ENCODE results near the gene CREG2.
"Not testable (repeated sequence)": the region's sequence is repeated elsewhere in the genome, so short reads cannot be mapped to it uniquely, and the experiment has no call there.

CREG2 gene

DNA sequence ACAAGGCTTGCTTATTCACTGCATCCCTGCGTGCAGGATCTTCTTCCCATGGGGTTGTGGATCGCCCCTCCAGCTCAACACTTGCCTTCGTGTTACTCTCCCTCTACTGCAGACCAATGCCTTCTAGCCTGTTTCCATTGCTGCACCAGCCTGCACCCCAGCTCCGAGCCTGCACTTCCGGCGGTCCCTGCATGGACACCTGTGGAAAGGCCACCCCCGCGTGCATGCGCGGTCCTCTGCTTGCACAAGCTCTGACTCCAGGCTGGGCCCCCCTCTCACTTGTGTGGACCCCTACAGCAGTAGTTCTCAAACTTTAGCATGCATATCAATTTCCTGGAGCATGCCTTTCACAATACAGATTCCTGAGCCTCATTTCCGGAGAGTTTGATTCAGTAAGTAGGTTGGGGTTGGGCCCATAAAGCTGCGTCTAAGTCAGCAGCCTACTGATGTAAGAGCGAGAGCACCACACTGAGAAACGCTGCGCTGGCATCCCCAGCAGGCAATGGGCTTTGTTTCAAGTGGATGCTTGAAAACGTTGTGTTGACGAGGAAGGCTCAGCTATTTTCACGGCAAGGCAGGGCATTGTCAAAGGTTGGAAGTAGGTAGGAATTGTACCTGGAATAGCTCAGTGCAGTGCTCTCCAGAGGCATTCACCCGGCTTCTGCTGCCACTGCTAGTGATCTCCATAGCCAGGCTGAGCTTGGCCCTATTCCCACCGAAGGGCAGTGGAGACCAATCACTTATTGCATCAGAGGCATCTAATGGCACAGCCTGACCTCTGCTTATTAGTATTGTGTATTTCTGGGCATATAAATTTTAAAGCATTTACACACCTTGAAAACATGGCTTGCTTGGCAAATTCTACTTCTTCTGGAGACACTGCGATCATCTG, 32.6 kb downstream of the CREG2 start:
- TF ChIP-seq CTCF (IDR thresholded peaks at IDR 0.05; ENCODE audit: insufficient read depth, low read depth, low read length, missing control alignments): no peak
- DNase-seq (ENCODE audit: low read depth): no peak
- no peak overlapping the region for H3K4me3 ChIP-seq (ENCODE audit: low read depth, low read length)

- not testable (repeated sequence) for H3K4me3 ChIP-seq (ENCODE audit: low read depth, low read length); DNase-seq (ENCODE audit: low read depth)
These were observed 34.7 kb downstream of the CREG2 start for GRCh38 chr2:101352631-101353030.

DNA sequence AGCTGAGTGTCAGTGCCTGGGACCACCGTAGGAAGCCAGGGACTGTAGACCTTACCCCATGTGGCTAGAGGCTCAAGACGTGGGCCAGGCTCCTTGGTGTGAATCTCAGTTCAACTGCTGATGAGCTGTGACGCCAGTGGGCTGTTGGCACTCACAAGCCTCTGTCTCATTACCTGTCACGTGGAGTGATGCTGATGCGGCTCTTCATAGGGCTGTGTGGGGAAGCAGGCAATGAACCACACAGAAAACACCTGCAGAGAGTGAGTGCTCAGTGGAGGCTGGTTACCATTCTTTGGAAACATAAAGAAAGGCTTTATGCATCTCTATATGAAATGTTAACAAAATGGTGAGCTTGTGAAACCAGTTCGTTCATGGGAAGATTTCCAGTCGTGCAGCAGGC, 36.1 kb downstream of the CREG2 start:
- TF ChIP-seq CTCF (IDR thresholded peaks at IDR 0.05; ENCODE audit: insufficient read depth, low read depth, low read length, missing control alignments): no peak
- no peak overlapping the region for H3K4me3 ChIP-seq (ENCODE audit: low read depth, low read length)
- DNase-seq (ENCODE audit: low read depth): no peak

GRCh38 chr2:101349893-101350662, 37.2 kb downstream of the CREG2 start:
- DNase-seq (ENCODE audit: low read depth): no peak

DNA sequence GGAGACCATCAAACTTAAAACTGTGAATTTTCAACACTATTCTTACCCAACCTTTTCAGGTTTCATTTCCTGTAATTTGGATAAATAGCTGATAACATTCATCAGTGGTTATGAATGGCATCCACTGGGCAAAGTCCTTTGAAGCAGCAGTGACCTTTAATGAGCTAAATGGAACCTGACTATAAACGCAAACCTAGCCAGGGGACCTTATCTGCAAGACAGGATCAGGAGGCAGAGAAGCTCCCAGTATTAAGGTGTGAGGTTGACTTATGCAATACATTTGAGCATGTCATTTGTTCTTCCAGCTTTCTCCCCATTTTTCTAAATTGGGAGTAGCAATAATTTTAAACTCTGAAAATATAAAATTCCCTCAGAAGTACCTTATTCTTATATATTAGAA, 38.4 kb downstream of the CREG2 start:
- H3K4me3 ChIP-seq (ENCODE audit: low read depth, low read length): no peak overlapping the region
- no peak for DNase-seq (ENCODE audit: low read depth)
- TF ChIP-seq CTCF (IDR thresholded peaks at IDR 0.05; ENCODE audit: insufficient read depth, low read depth, low read length, missing control alignments): no peak

More at GRCh38 chr2:101349893-101350662, 37.2 kb downstream of the CREG2 start:
- no peak for TF ChIP-seq CTCF (IDR thresholded peaks at IDR 0.05; ENCODE audit: insufficient read depth, low read depth, low read length, missing control alignments)
- H3K4me3 ChIP-seq (ENCODE audit: low read depth, low read length): no peak overlapping the region

DNA sequence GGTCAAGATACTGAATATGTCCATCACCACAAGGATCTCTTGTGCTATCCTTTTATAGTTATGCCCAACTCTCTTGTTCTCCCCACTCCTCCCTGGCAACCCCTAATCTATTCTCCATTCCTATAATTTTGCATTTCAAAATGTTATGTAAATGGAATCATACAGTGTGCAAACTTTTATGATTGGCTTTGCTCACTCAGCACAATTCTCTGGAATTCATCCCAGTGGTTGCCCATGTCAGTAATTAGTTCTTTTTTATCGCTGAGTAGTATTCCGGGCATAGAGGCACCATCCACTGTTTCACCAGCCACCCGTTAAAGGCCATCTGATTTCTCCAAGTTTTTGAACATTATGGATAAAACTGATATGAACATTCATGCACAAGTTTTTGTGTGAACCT, 40.4 kb downstream of the CREG2 start:
- H3K4me3 ChIP-seq (ENCODE audit: low read depth, low read length): no peak overlapping the region
- no peak for TF ChIP-seq CTCF (IDR thresholded peaks at IDR 0.05; ENCODE audit: insufficient read depth, low read depth, low read length, missing control alignments)
- no peak for DNase-seq (ENCODE audit: low read depth)

- TF ChIP-seq CTCF (IDR thresholded peaks at IDR 0.05; ENCODE audit: insufficient read depth, low read depth, low read length, missing control alignments): no peak
- no peak overlapping the region for H3K4me3 ChIP-seq (ENCODE audit: low read depth, low read length)
- no peak for DNase-seq (ENCODE audit: low read depth)
These were observed 43.2 kb downstream of the CREG2 start for GRCh38 chr2:101344137-101344536.

Data from GM12865 (cell line).